HG03571 (cell line): ENCODE data around the gene PDE9A.

ENCODE experiments used
- ATAC-seq: cut with Tn5 transposase; IDR thresholded peaks from one replicate; pipeline ENCODE4 v1.9.1; 2021; ENCODE audit not compliant: unreplicated experiment

Gene PDE9A

GRCh38 chr21:42734323-42734971 is 81.0 kb downstream of the PDE9A start:
- ATAC-seq = no peak

GRCh38 chr21:42735061-42735460 is 81.6 kb downstream of the PDE9A start:
- ATAC-seq = no peak

DNA sequence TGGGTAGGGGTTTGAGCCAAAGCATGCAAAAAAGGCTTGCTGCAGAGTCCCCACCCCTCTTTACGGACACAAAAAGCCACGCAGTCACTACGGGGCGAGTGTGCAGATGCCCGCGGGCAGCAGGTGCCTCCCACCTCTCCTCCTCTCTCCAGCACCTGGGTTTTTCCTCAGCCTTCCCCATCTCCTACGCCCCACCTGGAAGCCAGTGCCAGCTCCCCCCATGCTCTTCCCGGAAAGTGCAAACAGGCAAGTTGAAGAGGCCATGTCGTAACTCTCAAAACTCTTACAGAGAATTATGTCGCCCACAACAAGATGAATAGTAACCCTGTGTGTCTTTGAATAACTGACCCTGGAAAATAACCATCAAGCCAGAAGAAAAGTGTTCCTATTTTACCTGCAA is 82.5 kb downstream of the PDE9A start:
- ATAC-seq = no peak

- ATAC-seq = no peak
These were observed 83.4 kb downstream of the PDE9A start for GRCh38 chr21:42736646-42737350.

DNA sequence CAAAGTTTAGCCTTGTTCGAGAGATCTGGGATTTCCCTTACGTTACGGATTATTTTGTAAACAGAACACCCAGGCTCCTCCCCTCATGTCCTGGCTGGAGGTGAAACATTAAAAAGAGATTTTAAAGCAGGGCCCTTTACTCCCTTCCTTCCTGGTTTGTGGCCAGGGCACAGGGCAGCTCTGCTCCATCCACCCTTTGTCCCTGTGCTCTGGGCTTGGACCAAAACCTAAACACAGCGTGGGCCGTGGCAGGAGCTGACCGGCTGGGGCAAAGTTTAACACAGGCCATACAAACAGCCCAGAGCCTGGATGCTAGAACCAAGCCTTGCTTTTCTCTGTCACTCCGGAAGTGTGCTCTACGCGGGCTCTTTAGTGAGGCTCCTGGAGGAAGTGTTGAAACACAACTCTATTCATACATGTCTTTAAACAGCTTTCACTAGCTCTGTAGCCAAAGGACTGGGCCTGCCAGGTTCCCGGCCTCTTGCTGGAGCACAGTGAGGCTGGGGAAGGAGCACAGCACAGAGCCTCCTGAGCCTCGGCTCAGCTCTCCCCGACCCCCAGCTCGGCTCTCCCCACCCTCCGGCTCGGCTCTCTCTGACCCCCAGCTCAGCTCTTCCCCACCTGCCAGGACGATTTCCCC is 84.7 kb downstream of the PDE9A start:
- no peak for ATAC-seq

DNA sequence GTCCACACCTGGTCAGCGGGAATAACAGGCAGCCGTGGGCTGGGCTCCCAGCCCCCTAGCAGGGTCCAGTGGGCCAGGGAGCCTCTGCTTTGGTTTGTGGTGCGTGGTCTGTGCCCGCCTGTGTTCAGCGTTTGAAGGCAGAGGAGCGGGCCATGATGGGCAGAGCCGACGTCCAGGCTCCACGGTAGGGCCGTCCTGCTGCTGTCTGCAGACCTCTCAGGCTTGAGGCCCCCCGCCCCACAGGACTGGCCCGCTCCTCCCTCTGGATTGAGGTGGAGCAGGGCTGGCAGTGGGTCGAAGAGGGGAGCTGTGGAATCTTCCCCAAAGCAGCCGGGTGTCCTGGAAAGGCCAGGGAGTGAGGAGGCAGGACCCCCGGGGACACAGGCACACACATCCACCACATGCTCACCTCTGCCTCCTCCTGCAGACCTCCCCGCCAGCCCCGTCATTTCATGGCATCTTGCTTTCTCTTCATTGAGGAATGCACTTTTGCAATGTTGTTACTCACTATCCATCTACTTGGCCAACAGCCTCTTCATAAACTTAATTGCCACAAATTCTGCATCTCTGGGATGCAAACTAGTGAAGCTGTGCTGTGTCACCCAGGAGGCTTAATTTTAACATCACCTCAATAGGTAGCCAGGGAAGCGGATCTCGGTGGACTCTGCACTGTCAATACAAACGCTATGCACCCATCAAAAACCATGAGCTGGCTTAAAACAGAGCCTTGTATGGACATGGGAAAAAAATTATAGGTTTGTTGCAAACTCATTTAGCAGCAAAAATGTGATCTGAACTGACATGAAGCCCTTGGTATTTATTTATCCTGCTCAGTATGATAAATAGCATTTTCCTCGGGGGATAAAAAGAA is 85.9 kb downstream of the PDE9A start:
- no peak for ATAC-seq

DNA sequence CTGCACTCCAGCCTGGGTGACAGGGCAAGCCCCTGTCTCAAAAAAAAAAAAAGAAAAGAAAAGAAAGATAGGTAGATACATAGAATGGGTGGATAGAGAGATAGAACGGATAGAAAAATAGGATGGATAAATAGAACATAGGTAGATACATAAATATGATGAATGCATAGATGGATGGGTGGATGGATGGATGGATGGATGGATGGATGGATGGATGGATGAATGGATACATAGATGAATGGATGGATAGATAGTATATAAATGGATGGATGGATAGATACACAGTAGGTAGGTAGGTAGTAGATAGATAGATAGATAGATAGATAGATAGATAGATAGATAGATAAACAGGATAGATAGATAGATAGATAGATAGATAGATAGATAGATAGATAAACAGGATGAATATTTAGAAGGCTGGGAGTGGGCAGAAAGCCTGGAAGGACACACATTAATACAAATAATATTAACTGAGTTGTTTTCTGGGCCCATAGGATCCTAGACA is 87.0 kb downstream of the PDE9A start:
- no peak for ATAC-seq

DNA sequence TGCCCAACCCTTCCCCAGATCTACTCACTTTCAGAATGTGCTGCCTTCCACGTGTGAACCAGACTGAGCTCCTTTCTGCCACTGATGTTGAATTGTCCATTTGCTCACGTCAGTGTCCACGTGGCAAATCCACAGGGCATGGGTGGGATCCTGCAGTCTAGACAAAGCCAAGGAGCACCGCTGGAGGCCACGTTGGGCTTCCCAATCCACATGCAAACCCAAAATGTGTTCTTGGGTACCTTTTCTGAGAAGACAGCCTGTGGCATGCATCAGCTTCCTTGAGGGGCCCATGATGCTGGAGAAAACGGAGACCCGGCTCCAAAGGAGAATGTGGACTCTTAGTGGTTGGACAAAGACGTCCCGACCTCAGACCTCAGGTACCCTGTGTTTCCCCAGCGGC is 87.6 kb downstream of the PDE9A start:
- no peak for ATAC-seq

DNA sequence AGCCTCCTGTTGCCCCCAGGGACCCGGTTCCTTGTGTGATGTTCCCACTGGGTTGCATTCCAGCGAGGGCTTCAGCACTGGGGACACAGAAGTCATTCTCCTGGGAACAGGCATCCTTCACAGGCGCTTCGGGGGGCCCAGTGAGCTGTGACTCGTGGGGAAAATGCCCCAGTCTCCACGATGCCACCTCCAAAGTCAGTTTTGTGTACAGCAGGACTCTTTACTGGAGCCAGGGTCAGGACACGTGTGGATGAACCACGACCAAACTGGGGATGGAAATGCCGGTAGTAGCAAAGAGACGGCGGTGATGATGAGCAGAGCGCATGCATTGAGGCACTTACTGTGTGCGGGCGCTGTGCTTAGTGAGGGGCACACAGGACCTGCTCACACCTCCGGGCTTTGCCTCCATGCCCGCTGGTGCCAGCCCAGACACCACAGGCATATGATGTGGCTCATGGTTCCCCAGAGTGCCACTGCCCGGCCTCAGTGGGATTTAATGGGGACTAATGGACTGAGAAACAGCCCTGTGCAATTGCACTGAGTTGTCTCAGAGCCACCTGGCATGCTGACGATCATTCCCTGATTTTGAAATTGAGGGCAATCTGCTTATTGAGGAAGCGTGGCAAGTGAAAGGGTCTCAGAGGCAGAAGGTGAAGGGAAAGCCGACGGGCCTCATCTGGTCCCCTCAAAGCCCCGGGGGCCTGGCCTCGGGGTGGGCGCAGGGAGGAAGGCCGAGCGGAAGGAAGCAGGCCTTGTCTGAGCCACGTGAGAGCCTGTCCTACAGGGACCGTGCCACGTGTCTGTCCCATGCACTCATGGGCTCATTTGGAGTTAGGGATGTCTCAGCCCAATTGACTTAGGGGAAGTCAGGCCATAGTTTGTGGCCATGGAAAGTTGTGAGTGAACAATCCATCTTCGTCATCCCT is 91.4 kb downstream of the PDE9A start:
- ATAC-seq = no peak

DNA sequence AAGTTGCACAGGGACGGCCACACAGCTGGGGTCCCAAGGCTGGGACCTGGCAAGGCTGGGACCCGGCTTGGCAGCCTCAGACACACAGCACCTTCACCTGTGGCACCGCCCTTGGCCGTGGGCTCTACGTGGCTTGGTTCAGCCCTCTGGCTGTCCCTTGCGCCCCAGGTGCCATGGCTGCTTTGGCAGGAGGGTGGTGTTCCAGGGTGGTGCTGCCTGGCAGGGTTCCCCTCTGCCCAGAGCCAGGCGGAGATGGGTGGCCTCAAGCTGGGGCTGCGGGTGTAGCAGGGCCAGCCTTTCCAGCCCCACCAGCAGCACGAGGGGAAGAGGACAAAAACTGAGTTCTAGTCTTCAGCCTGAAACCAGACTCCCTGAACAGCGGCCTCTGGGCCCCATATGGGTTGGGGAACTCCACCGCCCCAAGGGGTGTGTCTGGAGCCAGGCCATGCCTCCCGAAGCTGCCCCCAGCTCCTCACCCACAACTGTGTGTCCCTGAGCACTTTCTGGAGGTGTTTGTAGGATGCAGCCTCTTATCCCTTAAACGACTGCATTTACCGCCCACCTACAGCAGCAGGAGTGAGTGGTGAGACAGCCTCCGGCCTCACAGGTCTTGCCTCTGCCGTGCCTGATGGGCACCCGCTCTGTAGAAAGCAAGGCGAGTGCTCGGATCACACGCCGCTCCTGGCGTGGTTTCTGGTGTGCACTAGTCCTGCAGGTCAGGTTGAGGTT is 92.3 kb downstream of the PDE9A start:
- ATAC-seq = no peak

DNA sequence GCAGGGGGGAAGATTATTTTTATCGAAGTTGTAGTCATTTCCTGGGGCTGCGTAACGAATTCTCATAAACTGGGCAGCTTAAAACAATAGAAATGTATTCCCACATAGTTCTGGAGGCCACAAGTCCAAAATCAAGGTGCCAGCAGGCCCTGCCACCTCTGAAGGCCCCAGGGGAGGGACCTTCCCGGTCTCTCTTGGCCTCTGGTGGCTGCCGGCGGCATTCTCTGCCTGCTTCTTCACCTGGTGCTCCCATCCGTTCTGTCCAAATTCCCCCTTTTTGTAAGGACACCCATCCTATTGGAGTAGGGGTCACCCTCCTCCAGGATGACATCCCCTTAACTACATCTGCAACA is 92.8 kb downstream of the PDE9A start:
- no peak for ATAC-seq

DNA sequence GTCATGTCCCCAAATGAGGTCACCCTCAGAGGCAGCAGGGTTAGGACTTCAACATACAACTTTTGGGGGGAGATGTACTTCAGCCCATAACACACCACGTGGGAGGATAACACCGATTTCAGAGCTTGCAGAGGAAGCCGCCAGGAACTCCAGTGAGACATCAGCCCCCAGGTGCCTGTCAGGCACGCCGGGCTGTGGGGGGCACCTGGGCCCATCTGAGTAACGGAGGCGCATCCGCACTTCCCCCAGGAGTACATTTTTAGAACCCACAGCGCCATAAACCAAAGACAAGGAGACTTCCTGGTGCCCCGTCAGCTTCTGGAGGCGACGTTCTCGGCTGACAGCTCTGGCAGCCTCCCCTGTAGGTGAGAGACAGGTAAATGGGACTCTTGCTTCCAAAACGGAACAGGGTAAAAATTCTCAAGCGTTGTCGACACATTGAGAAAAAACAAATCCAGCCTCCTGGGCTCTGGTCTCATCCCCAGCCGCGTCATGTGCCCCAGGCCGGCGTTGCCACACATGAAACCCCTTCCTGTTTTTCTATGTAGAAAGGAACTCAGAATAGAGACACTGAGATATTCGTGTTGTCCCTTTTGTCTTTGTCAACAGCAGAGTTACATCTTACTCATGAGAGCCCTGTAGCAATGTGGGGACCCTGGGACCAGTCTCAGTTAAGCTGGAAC is 93.3 kb downstream of the PDE9A start:
- no peak for ATAC-seq

- no peak for ATAC-seq
These were observed 93.9 kb downstream of the PDE9A start for GRCh38 chr21:42747276-42747701.

GRCh38 chr21:42747746-42748351 is 94.4 kb downstream of the PDE9A start:
- no peak for ATAC-seq

DNA sequence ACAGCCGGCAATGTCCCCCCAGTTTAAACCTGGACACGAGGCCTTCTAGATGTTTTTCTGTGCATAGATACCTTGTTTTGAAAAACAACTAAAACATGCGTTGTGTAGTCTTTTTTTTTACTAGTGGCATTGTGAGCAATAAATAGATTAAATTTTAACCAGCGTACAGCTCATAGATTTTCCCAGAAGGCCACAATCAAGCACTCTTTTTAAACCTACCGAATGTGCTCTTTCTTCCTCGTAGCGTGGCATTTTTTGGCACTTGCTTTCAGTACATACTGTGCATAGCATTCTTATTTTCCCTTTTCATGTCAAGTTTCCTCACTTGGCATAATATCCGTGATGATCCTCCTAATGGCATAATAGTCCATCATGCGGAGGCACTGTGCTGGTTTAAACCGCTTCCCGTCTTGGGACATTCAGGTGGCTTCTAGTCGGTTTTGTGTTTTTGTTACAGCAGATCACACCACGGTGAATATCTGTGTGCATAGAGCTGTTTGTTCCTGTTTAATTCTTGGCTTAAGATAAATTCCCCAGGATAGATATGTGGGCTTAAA is 95.3 kb downstream of the PDE9A start:
- ATAC-seq = no peak

- no peak for ATAC-seq
These were observed 97.5 kb downstream of the PDE9A start for GRCh38 chr21:42750737-42751530.

- no peak for ATAC-seq
These were observed 98.4 kb downstream of the PDE9A start for GRCh38 chr21:42751866-42752265.
